Inferior parietal cortex (tissue), 1 donor: ENCODE measurements around the gene SLMAP.
"Not testable (repeated sequence)": the region's sequence is repeated elsewhere in the genome, so short reads cannot be mapped to it uniquely, and the experiment has no call there.

Source experiments
- DNase-seq: peaks from one replicate; pipeline ENCODE4 v3.0.0-alpha.2; 2016; ENCODE audit errors: extremely low spot score

SLMAP gene

GRCh38 chr3:57827757-57828156 lies 71.6 kb downstream of the SLMAP start:
- no peak for DNase-seq

DNA sequence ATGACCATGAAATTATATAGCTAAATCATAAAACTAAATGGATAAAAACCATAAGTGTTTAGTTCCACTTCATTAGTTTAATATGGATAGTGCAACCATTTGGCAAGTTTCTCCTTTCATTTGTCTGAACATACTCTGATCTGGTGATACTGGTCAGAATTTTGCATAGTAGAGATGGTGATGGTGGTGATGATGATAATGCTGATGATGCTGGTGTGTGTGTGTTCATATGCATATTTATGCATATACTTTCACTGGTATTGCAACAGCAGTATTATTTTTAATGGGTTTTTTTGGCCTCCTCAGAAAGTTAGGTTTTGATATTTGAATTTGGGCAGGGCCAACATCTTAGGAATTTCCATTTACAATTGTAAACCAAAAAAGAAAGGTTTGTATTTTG lies 76.4 kb downstream of the SLMAP start:
- DNase-seq, result no peak

DNA sequence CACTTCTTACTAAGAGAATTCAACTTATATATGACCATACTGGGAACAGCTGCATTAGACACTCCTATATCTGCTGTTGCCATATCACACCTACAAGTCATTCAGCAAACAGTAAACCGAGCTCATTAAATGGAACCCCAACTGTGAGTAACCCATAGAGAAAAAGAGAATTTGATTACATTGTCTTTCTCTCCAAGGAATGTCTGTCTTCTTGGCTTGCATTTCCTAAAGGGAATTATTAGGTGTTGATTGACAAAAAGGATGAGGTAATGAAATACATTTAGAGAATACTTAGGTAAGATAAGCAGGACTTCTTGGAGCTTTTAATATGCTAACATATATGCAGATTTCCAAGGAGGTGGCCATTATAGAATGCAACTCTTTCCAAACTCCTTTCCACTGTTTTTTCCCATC lies 76.8 kb downstream of the SLMAP start:
- no peak for DNase-seq

DNA sequence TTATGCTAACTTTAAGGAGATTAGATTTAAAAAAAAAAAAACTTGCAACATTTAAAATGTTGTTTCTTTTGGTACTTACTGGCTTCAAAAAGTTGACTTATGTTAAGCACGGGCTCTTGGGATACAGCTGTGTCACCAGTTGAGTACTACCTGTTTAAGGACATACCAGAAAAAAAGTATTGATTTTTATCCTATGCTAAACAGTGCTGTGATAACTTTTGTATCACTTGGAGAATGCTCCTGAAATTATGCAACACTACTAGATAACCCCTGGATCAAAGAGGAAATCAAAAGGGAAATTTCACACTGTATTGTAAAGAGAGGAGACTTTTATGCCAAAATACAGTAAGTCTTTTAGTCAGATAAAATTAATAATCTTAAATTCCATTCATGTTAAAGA lies 77.7 kb downstream of the SLMAP start:
- no peak for DNase-seq

GRCh38 chr3:57837686-57838085 lies 81.6 kb downstream of the SLMAP start:
- no peak for DNase-seq

GRCh38 chr3:57838627-57839026 lies 82.5 kb downstream of the SLMAP start:
- no peak for DNase-seq

DNA sequence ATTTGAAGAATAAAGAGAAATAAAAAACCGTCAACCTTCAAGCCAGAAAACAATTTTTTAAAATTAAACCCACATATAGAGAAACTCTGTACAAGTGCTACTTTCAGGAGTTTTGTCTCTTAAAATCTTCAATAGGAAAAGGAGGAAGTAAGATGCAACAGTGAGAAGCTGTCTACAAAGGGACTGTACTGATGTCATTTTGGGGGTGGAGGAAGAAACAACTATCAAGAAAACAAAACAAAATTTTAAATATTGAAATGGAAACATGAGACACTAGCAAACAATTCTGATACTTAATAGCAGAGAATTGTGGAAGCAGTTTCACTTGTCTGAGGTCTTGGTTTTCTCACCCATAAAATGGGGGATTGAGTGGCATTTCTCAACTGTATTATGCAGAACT lies 84.4 kb downstream of the SLMAP start:
- no peak for DNase-seq

DNA sequence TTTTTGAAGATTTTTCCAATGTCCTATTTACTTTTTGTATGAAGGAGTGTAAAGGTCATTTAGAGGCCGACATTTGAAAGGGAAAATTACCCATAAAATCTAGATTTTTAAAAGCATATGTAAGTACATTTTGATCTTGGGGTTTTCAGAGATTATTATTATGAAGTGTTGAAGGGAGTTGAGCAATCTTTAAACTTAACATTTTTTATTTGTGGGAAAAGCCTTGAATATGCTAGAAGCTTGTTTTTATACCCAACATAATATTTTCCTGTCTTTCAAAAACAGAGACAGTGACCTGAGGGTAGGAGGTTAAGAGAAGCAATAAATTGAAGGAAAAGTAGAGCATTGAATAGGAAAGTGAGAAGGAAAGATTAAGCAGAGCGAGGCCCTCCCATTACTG lies 85.7 kb downstream of the SLMAP start:
- no peak for DNase-seq

DNA sequence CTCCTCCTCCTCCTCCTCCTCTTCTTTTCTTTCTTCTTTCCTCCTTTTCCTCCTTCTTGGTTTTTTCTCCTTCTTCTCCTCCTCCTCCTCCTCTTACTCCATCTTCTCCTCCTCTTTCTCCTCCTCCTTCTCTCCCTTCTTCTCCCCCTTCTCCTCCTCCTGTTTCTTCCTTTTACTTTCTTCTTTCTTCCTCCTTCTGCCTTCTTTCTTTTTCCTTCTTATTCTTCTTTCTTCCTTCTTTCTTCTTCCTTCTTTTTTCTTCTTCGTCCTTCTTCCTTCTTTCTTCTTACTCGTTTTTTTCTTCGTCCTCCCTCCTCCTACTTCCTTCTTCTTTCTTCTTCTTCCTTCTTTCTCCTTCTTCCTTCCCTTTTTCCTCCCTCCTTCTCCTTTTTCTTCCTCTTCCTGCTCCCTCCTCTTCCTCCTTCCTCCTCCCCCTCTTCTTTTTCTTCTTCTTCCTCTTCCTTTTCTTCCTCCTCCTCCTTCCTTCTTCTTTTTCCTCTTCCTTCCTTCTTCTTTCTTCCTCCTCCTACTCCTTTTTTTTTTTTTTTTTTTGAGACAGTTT lies 92.1 kb downstream of the SLMAP start:
- no peak for DNase-seq

DNA sequence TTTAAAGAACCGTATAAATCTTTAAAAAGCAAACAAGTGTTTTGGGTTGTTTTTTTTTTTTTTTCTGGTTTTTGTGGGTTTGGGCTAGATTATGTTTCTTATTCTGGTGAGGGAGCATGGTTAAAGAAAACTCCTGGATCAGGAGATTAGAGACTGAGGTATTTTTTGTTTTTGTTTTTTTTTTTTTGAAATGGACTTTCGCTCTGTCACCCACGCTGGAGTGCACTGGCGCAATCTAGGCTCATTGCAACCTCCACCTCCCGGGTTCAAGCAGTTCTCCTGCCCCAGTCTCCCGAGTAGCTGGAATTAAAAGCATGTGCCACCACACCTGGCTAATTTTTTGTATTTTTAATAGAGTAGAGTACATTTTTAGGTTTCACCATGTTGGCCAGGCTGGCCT lies 95.2 kb downstream of the SLMAP start:
- no peak for DNase-seq

DNA sequence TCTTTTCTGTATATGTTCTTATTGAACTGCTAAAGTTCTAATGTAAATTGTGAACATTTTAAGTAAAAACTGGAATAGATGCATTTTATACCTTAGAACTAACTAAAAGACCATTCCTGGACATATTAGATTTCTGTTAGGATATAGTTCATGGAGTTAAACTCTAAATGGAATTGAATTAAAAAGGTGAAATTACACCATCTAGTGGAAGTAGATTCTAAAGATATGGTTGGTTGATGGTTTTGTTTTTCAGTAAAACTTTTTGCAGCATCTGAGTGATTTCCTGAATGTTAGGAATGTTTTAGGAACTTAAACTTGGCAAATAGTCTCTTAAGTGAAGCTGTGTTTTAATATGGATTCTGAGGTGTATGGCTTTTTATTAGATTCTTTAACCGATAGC lies 96.8 kb downstream of the SLMAP start:
- DNase-seq, result no peak

DNA sequence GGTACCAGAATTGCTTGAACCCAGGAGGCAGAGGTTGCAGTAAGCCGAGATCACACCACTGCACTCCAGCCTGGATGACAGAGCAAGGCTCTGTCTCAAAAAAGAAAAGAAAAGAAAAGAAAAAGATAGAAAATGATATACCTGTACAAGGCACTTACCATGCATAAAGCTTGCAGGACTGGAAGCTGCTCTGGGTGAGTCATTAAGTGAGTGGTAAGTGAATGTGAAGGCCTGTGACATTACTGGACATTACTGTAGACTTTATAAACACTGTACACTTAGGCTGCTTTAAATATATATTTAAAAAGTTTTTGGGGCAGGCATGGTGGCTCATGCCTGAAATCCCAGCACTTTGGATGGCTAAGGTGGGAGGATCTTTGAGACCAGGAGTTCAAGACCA lies 99.2 kb downstream of the SLMAP start:
- DNase-seq, result no peak

DNA sequence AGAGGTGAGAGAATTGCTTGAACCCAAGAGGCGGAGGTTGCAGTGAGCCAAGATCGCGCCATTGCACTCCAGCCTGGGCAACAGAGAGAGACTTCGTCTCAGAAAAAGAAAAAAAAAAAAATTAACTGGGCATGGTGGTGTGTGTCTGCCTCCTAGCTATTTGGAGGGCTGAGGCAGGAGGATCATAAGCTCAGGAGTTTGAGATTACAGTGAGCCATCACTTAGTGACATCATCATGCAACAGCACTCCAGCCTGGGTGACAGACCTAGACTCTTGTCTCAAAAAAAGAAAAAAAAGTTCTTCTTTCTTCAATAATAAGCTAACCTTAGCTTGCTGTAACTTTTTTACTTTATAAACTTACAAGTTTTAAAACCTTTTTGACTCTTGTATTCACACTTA lies 99.8 kb downstream of the SLMAP start:
- no peak for DNase-seq

GRCh38 chr3:57856675-57857074 lies 100.6 kb downstream of the SLMAP start:
- no peak for DNase-seq

DNA sequence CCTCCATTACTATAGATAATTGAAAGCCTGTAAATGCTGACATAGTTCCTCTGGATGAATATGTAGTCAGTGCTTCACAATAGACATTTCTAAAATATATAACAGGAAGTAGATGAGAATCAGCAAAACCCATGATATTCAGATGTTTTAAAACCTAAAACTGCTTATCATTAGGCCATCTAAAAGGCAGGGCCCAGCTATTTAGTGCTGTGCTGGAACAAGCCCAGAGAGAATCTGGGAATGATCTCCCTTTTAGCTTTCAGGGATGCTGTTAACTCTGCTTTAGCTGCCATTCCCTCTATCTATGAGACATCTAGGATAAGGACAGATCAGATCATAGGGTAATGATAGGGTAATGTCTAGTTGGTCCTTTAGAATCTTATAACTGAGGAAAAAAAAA lies 106.8 kb downstream of the SLMAP start:
- no peak for DNase-seq

DNA sequence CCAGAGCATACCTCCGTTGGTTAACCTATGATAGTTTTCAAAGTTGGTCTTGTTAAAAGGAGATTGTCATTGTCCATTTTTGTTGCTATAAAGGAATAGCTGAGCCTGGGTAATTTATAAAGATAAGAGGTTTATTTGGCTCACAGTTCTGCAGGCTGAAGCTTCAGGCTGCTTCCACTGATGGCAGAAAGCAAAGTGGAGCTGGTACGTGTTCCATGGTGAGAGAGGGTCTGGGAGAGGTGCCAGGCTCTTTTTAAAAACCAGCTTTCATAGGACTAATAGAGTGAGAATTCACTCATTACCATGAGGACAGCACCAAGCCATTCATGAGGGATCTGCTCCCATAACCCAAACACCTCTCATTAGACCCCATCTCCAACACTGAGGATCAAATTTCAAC lies 107.3 kb downstream of the SLMAP start:
- no peak for DNase-seq

- DNase-seq, result no peak
These were observed 108.7 kb downstream of the SLMAP start for GRCh38 chr3:57864853-57865252.

GRCh38 chr3:57869110-57869509 lies 113.0 kb downstream of the SLMAP start:
- not testable (repeated sequence) for DNase-seq

DNA sequence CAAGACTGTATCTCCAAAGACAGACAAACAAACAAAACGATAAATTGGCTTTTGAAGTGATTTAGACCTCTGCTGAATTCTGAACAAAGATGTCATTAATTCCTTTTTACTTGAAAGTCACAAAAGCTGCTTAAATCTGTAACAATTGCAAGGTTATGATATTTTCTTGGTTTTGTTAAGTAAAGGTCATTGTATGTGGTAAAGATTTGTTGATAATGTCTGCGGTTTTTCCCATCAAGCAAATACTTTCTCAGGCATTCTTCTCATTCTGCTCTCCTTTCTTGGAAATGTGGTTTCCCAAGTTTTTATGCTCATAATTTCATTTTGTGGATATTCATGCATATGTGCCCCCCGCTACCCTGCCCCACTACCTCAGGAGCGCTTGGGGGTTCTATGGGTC lies 116.5 kb downstream of the SLMAP start:
- DNase-seq, result no peak

DNA sequence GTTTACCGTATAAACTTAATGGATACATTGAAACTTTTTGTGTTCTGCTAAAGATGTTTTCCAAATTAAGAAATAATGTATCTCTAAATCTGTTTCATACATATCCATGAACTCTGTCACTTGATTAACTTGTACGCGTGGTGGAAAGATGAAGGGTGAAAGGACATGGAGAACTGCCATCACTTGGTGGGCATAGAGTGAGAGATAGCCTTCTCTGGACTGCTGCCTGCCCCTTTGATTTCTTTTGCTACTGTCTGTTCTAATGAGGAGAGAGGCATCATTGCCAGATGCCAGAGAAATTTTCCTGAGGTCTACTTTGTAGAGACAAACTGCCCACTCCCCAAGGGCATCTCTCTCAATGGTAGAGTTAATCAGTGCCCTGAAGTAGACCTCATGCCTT lies 120.5 kb downstream of the SLMAP start:
- no peak for DNase-seq

- DNase-seq, result no peak
These were observed 121.0 kb downstream of the SLMAP start for GRCh38 chr3:57877116-57877515.

GRCh38 chr3:57884436-57884835 lies 128.3 kb downstream of the SLMAP start:
- DNase-seq, result not testable (repeated sequence)

GRCh38 chr3:57889807-57890206 lies 133.7 kb downstream of the SLMAP start:
- DNase-seq, result no peak

DNA sequence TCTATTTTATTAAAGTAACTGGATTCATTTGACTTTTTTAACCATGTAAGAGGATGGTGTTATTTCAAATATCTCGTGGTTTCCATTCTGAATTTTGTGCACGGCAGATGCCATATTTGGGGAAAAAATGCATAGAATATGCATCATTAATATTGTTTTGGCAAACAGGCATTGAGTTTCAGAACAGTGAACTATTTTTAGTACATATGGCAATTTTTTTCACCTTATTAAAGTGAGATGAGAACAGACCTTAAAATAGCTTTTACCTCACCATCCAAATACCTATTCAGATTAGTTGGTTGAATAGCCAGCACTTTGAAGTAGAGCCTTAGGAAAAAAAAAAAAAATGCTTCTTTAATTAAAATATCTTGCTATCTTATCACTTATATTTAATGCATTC lies 134.8 kb downstream of the SLMAP start:
- DNase-seq, result no peak

GRCh38 chr3:57892423-57892822 lies 136.3 kb downstream of the SLMAP start:
- no peak for DNase-seq
